Ureter (tissue), 1 donor: ENCODE measurements around the gene APOA5. TPM values are rescaled to one million over a fixed set of nuclear protein-coding genes. Genes with fewer than 3 reads are reported as not detected.
"Not testable (repeated sequence)": the region's sequence is repeated elsewhere in the genome, so short reads cannot be mapped to it uniquely, and the experiment has no call there.

Experiments used
- DNase-seq: peaks from one replicate; pipeline ENCODE4 v3.0.0-alpha.2; 2020; ENCODE audit warnings: low spot score
- total RNA-seq: library from RNA; stranded (reverse); gene quantifications from one replicate; pipeline ENCODE4 v1.2.4, GENCODE V29; 2023
- donor health status: DM: yes; HTN: yes; CAD: no.

APOA5 gene, protein sequence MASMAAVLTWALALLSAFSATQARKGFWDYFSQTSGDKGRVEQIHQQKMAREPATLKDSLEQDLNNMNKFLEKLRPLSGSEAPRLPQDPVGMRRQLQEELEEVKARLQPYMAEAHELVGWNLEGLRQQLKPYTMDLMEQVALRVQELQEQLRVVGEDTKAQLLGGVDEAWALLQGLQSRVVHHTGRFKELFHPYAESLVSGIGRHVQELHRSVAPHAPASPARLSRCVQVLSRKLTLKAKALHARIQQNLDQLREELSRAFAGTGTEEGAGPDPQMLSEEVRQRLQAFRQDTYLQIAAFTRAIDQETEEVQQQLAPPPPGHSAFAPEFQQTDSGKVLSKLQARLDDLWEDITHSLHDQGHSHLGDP
- not detected for total RNA-seq

DNA sequence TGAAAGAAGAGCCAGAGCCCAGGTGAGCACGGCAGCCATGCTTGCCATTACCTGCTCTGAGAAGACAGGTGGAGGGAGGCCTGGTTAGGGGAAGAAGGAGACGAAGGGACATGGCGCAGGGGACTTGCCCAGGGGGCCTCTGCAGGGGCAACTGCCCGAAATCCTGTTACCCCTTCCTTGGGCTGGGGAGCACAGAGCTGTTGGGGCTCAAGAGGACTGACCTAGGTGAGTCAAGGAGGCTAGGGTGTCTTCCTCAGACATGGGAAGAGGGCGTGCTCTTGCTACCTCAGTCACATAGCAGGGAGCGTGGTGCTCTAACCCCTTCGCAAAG lies at the start of gene APOA5:
Gene APOA5, minus strand, starts transcription at position 67 of the 331 bp plus-strand sequence. Its CDS starts 19 bp downstream, at position 48.
- DNase-seq = no peak

DNA sequence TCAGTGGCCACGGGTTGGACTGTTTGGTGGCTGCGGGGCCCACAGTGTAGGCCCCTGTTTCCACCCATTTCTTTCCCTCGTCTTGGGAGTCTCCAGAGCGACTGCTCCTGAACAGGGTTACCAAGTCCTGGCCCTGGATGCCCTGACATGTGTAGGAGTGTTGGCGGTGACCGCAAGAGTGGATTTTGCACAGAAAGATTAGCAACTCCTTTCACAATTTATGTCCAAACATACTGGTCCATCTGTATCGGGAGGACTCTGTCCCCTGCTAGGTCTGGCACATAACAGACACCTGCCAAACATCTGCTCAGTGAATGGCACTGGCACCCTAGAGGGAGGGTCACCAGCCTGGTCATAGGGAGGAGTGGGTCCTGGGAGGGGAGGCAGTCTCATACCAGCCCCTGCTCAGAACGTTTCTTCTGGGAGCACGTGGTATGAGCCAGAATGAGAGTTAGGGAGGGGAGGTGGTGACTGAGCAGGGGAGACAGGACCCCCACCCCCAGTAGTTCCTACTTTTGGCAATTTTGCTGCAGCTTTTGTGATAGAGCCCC lies 49.1 kb upstream of the APOA5 start:
- DNase-seq = no peak

DNA sequence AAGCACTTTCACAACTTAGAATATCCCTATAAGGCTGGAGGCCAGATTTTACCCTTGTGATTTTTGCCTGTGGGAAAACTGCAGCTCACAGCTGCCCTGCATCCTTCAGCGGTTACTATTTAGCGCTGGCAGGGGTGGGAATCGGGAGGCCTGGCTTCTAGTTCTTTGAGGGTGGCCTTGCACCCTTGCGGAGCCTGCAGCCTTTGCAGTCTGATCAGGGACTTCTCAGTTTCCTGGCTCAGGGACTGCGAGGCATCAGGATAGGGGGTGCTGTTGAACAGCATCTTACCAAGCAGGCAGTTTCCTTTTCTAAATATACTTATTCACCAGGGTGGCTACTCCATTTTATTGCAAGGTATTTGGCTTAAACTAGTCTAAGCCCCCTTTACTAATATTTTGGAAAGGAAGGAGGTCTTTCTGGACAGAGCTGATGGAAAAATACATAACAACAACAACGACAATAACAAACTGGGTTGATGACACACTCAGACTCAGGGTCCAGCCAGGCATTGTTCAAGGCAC lies 48.6 kb upstream of the APOA5 start:
- no peak for DNase-seq

DNA sequence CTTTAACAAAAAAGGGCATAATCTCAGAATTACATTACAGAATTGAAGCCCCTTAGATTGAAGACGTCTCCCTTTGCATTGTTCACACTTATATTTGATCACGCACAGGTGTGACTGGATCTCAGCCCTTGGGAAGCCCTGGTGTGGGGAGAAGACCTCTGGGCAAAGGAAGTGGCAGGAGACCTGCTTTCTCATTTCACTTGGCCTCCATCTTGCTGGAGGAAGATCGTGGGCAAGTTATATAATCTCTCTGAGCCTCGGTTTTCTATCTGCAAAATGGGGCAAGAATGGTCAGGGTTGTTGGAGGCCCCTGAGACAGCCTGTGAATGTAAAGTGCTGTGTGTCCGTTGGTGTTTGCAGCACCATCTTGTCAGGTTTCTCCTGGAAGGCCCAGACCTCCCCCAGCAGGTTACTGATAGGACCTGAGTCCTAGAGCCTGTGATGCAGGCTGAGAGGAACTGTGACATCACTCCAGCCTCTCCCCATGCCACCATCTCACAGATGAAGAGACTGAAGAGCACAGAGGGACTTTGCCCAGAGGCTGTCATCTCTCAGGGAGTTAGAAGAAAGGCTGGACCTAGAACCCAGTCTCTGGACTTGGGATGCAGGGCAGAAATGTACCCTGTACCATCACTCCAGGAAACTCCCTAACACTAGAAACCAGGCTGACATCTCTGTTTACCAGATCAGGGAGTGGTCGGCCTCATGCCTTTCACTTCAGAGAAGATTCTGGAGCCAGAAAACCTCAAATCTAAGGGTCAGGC lies 46.8 kb upstream of the APOA5 start:
- no peak for DNase-seq

DNA sequence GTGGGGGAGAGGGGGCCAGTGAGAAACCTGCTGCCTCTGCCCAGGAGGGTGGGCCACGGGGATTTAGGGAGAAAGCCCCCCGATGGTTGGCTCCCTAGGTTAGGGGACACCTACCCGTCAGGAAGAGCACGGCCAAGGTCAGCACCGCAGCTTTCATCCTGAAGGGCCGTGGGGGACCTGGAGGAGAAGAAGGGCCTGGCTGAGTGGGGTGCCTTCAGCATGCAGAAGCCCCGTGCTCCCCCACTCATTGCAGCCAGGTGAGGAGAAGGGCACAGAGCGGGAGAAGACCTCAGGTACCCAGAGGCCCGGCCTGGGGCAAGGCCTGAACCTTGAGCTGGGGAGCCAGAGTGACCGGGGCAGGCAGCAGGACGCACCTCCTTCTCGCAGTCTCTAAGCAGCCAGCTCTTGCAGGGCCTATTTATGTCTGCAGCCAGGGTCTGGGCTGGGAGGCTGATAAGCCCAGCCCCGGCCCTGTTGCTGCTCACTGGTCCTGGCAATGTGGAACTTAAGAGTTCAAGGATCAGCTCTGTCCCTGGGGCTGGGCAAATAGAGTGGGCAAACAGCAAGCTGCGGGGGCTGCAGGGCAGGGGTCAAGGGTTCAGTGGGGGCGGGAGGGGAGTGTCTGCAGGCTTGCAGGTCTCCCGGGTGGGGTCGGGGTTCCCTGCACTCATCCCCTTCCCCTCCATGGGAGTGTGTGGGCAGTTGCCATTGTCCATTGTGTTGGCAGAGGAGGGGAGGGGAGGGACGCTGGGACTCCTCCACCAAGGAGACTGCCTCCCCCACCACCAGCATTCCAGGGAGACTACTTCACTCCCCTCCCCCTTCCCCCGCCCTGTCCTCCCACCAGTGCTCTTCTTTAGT lies 45.8 kb upstream of the APOA5 start, which contains the start of gene APOA1:
Gene APOA1, minus strand, starts transcription at position 392 of the 861 bp plus-strand sequence. Its CDS starts 235 bp downstream, at position 157.
- DNase-seq = no peak

DNA sequence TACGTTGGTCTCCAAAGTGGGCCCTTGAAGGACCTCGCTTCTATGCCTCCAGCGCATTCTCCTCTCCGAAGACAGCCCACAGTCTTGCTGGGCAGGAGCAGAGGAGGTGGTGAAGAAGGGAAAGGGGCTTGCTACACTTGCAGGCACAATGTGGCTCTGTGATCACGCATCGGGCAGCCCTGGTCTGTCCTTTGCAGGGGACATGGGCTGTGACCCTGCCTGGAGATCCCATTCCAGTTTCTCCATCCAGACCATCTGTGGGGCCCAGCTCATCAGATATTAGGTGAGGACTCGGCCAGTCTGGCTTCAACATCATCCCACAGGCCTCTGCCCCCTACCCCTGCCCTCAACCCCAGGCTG lies 44.9 kb upstream of the APOA5 start:
- no peak for DNase-seq

DNA sequence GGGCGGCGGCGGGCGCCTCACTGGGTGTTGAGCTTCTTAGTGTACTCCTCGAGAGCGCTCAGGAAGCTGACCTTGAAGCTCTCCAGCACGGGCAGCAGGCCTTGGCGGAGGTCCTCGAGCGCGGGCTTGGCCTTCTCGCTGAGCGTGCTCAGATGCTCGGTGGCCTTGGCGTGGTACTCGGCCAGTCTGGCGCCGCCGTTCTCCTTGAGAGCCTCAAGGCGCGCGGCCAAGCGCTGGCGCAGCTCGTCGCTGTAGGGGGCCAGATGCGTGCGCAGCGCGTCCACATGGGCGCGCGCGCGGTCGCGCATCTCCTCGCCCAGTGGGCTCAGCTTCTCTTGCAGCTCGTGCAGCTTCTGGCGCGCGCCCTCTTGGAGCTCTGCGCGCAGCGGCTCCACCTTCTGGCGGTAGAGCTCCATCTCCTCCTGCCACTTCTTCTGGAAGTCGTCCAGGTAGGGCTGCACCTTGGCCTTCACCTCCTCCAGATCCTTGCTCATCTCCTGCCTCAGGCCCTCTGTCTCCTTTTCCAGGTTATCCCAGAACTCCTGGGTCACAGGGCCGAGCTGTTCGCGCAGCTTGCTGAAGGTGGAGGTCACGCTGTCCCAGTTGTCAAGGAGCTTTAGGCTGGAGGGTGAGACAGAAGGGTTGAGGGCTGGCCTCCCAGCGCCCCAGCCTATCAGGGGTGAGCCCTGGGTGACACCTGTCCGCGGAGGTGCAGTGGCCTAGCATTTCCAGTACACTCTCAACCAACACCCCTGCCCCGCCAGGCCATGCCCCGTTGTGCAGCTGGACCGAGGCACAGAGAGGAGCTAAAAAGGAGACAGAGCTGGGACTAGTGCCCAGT lies 44.3 kb upstream of the APOA5 start:
- DNase-seq = peak; percentile 85

DNA sequence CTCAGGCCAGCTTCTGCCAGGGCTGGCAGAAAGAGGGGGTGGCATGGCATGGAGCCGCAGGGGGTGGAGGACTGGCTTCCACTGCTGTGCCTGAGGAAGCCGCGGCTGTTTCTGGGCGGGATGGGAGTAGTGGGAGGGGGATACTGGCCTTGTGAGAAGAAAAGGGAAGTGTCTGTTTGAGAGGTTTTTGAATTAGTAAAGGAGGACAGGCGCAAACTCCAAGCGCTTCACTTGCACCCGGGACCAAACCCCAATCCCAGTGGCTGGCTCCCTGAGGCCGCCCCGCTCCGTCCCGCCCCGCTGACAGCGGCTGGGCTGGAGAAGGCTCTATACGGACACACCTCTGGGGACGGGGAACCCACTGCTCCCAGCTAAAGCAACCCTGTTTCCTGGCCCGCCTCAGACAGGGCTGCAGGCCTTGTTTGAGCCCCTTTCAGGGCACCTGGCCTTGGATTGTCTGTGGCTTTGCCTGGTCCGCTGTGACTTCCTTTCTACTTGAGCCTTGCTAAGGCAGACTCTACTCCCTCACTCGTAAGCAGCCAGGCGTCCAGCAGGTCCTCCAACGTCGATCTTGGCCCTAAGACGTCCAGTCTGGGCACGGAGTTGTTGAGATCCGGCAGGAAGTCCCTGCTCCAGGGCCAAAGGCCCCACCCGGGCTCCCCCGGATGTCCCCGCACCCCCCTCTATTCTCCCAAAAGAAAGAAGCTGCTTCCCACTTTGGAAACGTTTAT lies 43.5 kb upstream of the APOA5 start:
- no peak for DNase-seq

DNA sequence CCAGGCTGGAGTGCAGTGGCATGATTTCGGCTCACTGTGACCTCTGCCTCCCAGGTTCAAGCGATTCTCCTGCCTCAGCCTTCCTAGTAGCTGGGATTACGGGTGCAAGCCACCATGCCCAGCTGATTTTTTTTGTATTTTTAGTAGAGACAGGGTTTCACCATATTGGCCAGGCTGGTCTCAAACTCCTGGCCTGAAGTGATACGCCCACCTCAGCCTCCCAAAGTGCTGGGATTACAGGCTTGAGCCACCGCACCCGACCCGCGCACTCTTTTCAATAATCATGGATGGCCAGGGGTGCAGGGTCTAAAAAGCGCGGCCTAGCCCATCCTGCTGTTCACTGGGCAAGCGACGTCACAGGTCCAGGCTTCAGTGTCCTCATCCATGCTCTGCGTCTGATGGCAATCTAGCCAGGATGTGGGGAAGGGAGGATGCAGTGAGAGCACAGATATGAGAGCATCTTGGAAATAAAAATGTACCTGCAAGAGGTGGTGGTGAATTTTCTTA lies 42.9 kb upstream of the APOA5 start:
- DNase-seq = not testable (repeated sequence)

DNA sequence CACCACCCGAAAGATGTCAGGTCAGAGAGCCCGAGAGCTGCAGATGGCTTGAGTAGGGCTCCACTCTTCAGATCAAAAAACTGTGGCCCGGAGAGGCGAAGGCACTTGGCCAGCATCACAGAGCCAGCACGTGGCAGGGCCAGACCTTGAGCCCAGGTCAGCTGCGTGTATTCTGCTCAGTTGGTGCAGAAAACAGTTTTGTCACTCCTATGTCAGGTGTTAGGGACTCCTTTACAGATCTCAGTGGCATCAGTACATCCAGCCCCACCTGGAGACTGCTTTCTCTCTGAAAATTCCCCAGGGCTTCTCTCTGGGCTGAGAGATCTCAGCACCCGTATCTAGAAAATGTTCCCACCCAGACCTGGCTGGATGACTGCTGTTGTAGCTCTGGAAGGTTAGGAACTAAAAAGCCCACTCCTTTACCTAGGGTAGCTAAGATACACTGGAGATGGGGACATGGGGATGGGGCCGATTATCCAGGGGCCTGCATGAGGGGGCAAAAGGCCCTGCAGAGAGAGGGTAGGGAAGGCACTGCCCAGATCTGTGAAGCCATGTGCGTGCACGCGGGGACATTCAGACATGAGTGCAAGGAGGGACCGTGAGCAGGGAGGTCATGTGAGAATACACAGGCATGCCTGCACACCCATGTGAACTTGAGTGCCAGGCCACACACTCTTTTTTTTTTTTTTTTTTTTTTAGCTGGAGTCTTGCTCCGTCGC lies 42.3 kb upstream of the APOA5 start:
- DNase-seq = no peak

DNA sequence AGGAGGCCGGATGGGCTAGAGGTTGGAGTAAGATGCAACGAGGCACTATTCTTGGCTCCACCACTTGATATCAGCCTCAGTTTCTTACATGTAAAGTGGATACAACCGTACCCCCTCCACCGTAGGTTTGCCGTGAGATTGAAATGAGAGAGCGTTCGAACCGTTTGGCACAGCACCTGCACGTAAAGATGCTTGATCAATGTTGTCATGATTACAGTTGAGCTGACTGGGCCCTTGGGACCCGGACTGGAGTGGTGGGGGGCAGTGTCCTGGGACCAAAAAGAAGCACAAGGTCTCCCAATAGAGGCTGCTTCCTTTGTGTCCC lies 41.8 kb upstream of the APOA5 start:
- DNase-seq = no peak

DNA sequence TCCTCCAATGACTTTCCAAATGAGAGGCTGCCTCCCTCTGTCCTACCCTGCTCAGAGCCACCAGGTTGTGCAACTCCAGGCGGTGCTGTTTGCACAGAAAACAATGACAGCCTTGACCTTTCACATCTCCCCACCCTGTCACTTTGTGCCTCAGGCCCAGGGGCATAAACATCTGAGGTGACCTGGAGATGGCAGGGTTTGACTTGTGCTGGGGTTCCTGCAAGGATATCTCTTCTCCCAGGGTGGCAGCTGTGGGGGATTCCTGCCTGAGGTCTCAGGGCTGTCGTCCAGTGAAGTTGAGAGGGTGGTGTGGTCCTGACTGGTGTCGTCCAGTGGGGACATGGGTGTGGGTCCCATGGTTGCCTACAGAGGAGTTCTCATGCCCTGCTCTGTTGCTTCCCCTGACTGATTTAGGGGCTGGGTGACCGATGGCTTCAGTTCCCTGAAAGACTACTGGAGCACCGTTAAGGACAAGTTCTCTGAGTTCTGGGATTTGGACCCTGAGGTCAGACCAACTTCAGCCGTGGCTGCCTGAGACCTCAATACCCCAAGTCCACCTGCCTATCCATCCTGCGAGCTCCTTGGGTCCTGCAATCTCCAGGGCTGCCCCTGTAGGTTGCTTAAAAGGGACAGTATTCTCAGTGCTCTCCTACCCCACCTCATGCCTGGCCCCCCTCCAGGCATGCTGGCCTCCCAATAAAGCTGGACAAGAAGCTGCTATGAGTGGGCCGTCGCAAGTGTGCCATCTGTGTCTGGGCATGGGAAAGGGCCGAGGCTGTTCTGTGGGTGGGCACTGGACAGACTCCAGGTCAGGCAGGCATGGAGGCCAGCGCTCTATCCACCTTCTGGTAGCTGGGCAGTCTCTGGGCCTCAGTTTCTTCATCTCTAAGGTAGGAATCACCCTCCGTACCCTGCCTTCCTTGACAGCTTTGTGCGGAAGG lies 40.9 kb upstream of the APOA5 start:
- DNase-seq = no peak

DNA sequence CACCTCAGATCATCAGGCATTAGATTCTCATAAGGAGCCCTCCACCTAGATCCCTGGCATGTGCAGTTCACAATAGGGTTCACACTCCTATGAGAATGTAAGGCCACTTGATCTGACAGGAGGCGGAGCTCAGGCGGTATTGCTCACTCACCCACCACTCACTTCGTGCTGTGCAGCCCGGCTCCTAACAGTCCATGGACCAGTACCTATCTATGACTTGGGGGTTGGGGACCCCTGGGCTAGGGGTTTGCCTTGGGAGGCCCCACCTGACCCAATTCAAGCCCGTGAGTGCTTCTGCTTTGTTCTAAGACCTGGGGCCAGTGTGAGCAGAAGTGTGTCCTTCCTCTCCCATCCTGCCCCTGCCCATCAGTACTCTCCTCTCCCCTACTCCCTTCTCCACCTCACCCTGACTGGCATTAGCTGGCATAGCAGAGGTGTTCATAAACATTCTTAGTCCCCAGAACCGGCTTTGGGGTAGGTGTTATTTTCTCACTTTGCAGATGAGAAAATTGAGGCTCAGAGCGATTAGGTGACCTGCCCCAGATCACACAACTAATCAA lies 40.2 kb upstream of the APOA5 start:
- no peak for DNase-seq

DNA sequence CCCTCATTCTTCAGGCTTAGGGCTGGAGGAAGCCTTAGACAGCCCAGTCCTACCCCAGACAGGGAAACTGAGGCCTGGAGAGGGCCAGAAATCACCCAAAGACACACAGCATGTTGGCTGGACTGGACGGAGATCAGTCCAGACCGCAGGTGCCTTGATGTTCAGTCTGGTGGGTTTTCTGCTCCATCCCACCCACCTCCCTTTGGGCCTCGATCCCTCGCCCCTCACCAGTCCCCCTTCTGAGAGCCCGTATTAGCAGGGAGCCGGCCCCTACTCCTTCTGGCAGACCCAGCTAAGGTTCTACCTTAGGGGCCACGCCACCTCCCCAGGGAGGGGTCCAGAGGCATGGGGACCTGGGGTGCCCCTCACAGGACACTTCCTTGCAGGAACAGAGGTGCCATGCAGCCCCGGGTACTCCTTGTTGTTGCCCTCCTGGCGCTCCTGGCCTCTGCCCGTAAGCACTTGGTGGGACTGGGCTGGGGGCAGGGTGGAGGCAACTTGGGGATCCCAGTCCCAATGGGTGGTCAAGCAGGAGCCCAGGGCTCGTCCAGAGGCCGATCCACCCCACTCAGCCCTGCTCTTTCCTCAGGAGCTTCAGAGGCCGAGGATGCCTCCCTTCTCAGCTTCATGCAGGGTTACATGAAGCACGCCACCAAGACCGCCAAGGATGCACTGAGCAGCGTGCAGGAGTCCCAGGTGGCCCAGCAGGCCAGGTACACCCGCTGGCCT lies 38.7 kb upstream of the APOA5 start:
- DNase-seq = no peak

DNA sequence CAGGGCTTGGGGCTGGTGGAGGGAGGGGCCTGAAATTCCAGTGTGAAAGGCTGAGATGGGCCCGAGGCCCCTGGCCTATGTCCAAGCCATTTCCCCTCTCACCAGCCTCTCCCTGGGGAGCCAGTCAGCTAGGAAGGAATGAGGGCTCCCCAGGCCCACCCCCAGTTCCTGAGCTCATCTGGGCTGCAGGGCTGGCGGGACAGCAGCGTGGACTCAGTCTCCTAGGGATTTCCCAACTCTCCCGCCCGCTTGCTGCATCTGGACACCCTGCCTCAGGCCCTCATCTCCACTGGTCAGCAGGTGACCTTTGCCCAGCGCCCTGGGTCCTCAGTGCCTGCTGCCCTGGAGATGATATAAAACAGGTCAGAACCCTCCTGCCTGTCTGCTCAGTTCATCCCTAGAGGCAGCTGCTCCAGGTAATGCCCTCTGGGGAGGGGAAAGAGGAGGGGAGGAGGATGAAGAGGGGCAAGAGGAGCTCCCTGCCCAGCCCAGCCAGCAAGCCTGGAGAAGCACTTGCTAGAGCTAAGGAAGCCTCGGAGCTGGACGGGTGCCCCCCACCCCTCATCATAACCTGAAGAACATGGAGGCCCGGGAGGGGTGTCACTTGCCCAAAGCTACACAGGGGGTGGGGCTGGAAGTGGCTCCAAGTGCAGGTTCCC lies 38.0 kb upstream of the APOA5 start, which contains the start of gene APOC3:
Gene APOC3, plus strand, starts transcription at position 383 of the 659 bp plus-strand sequence. CDS start 676 bp downstream, outside the sequence.
- no peak for DNase-seq
